H1 (cell line): Measurements from ENCODE around the gene ENPP5. TPM values are rescaled to one million over a fixed set of nuclear protein-coding genes. Genes with fewer than 3 reads are reported as not detected.

ENCODE experiments used
- CBX8 ChIP-seq: fragments of 300-800, 300-1000 bp; sonication (generic); IDR thresholded peaks from 2 replicates; pipeline ENCODE4 v1.7.1; 2016; ENCODE audit warnings: low read depth, low read length, borderline replicate concordance
- POU5F1 ChIP-seq: IDR thresholded peaks from 2 replicates; pipeline ENCODE4 v1.6.1; 2011; ENCODE audit warnings: low read depth, mild to moderate bottlenecking, low read length, moderate library complexity
- SP1 ChIP-seq: IDR thresholded peaks from 2 replicates; pipeline ENCODE4 v1.6.1; 2011; ENCODE audit warnings: low read depth, low read length
- polyA plus RNA-seq, 7 experiments: library from polyadenylated mRNA; depleted of rRNA in 3 of 7; stranded (reverse) in 5 of 7; unstranded in 2 of 7; fragments of >200 nt in 5 of 7; fragments of 200-250 nt in 2 of 7; gene quantifications; 1 replicate in 5 of 7; 2 replicates in 1 of 7; 4 replicates in 1 of 7; pipeline versions ENCODE4 v1.2.1 to v1.2.3, GENCODE V29; 2011 to 2013; ENCODE audit warnings: missing spikeins in 2 of 7, mixed read lengths in 2 of 7
- total RNA-seq: library from RNA; stranded (reverse); fragmentation: NEBNext Ultra II Directional; extraction: Animal tissue kit (Norgen Biotek cat#: 25700); gene quantifications from 2 replicates; pipeline ENCODE4 v1.2.1, GENCODE V29; 2021

ENPP5 gene
- total and polyA plus RNA-seq, 2 of the 8 experiments (the other 6 are each of a cell fraction or from before 2014, with no cell fraction given) = 5.1 to 7.6 TPM

DNA sequence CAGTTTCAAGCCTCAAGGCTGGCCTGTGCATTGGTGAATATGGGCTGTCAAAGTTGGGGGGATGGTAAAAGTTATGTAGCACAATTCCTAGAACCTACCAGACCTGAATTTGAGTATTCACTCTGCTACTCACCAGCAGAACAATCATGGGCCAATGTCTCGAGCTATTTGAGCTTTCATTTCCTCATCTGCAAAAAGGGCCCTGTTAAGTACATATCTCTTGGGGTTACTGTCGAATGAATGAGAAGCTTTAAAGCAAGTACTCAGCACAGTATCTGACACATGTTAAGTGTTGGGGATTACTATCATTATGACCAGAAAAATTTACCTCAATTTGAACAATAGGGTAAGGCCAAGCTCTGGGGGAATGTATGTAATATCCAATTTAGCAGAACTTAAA lies 54.5 kb downstream of the ENPP5 start (continued):
- TF ChIP-seq POU5F1 = no peak
- no peak for TF ChIP-seq SP1
- no peak for TF ChIP-seq CBX8
